ENCODE results near the gene TRIM73.
"Not testable (repeated sequence)": the region's sequence is repeated elsewhere in the genome, so short reads cannot be mapped to it uniquely, and the experiment has no call there.

Gene TRIM73

GRCh38 chr7:75415829-75416373 lies 20.5 kb downstream of the TRIM73 start:
- not testable (repeated sequence) for DNase-seq (ENCODE audit: low spot score)

GRCh38 chr7:75416787-75417186 lies 21.4 kb downstream of the TRIM73 start:
- not testable (repeated sequence) for DNase-seq (ENCODE audit: low spot score)

GRCh38 chr7:75418292-75418858 lies 22.9 kb downstream of the TRIM73 start:
- not testable (repeated sequence) for DNase-seq (ENCODE audit: low spot score)

GRCh38 chr7:75419210-75419609 lies 23.8 kb downstream of the TRIM73 start:
- DNase-seq (ENCODE audit: low spot score), result not testable (repeated sequence)

GRCh38 chr7:75419693-75420092 lies 24.3 kb downstream of the TRIM73 start:
- not testable (repeated sequence) for DNase-seq (ENCODE audit: low spot score)

- DNase-seq (ENCODE audit: low spot score), result not testable (repeated sequence)
These were observed 24.7 kb downstream of the TRIM73 start for GRCh38 chr7:75420152-75420551.

GRCh38 chr7:75421798-75422710 lies 26.6 kb downstream of the TRIM73 start:
- not testable (repeated sequence) for DNase-seq (ENCODE audit: low spot score)

- DNase-seq (ENCODE audit: low spot score), result not testable (repeated sequence)
These were observed 28.1 kb downstream of the TRIM73 start for GRCh38 chr7:75423481-75423880.

GRCh38 chr7:75439000-75439399 lies 43.6 kb downstream of the TRIM73 start:
- not testable (repeated sequence) for DNase-seq (ENCODE audit: low spot score)

GRCh38 chr7:75442101-75442464 lies 46.7 kb downstream of the TRIM73 start:
- not testable (repeated sequence) for DNase-seq (ENCODE audit: low spot score)

GRCh38 chr7:75442465-75443111 lies 47.2 kb downstream of the TRIM73 start:
- not testable (repeated sequence) for DNase-seq (ENCODE audit: low spot score)

GRCh38 chr7:75449946-75450345 lies 54.5 kb downstream of the TRIM73 start:
- not testable (repeated sequence) for DNase-seq (ENCODE audit: low spot score)

- DNase-seq (ENCODE audit: low spot score), result not testable (repeated sequence)
These were observed 57.1 kb downstream of the TRIM73 start for GRCh38 chr7:75452494-75452955.

All from HuH-7.5 (cell line).